LNCAP (cell line): ENCODE measurements around the gene PROM2.

Source experiments
- CTCF ChIP-seq: fragments of 450-650 bp; IDR thresholded peaks from 2 replicates; pipeline ENCODE4 v1.5.1; 2017; ENCODE audit warnings: mild to moderate bottlenecking

PROM2 gene

GRCh38 chr2:95299961-95300360 lies 25.7 kb downstream of the PROM2 start:
- no peak for TF ChIP-seq CTCF

- no peak for TF ChIP-seq CTCF
These were observed 26.2 kb downstream of the PROM2 start for GRCh38 chr2:95300450-95300849.

- TF ChIP-seq CTCF: no peak
These were observed 26.9 kb downstream of the PROM2 start for GRCh38 chr2:95301186-95301585.

GRCh38 chr2:95301876-95302641 lies 27.8 kb downstream of the PROM2 start:
- TF ChIP-seq CTCF: no peak

- TF ChIP-seq CTCF: no peak
These were observed 29.1 kb downstream of the PROM2 start for GRCh38 chr2:95303191-95303919.

GRCh38 chr2:95305380-95306061 lies 31.3 kb downstream of the PROM2 start:
- TF ChIP-seq CTCF: no peak

GRCh38 chr2:95306336-95306895 lies 32.2 kb downstream of the PROM2 start:
- TF ChIP-seq CTCF: no peak
